BLaER1 (cell line): Measurements from ENCODE around the gene C1orf216.

Experiments
- H3K27ac ChIP-seq: shearing (Covaris generic); formaldehyde crosslinking; 2 replicates; pipeline ENCODE4 v1.8.1; 2022
- H3K27me3 ChIP-seq: shearing (Covaris generic); formaldehyde crosslinking; 2 replicates; pipeline ENCODE4 v1.8.1; 2022
- H3K36me3 ChIP-seq: shearing (Covaris generic); formaldehyde crosslinking; 2 replicates; pipeline ENCODE4 v1.8.1; 2022
- H3K4me1 ChIP-seq: shearing (Covaris generic); formaldehyde crosslinking; 2 replicates; pipeline ENCODE4 v1.8.1; 2022
- H3K4me2 ChIP-seq: shearing (Covaris generic); formaldehyde crosslinking; 2 replicates; pipeline ENCODE4 v1.8.1; 2022
- H3K4me3 ChIP-seq: shearing (Covaris generic); formaldehyde crosslinking; 2 replicates; pipeline ENCODE4 v1.8.1; 2022
- H3K9ac ChIP-seq: shearing (Covaris generic); formaldehyde crosslinking; 2 replicates; pipeline ENCODE4 v1.8.1; 2022
- H3K9me3 ChIP-seq: shearing (Covaris generic); formaldehyde crosslinking; 2 replicates; pipeline ENCODE4 v1.8.1; 2022
- H4K20me1 ChIP-seq: shearing (Covaris generic); formaldehyde crosslinking; 2 replicates; pipeline ENCODE4 v1.8.1; 2022
- Cebpa-rat ChIP-seq: shearing (Covaris generic); IDR thresholded peaks from 2 replicates; pipeline ENCODE4 v1.8.1; 2022

C1orf216 gene

DNA sequence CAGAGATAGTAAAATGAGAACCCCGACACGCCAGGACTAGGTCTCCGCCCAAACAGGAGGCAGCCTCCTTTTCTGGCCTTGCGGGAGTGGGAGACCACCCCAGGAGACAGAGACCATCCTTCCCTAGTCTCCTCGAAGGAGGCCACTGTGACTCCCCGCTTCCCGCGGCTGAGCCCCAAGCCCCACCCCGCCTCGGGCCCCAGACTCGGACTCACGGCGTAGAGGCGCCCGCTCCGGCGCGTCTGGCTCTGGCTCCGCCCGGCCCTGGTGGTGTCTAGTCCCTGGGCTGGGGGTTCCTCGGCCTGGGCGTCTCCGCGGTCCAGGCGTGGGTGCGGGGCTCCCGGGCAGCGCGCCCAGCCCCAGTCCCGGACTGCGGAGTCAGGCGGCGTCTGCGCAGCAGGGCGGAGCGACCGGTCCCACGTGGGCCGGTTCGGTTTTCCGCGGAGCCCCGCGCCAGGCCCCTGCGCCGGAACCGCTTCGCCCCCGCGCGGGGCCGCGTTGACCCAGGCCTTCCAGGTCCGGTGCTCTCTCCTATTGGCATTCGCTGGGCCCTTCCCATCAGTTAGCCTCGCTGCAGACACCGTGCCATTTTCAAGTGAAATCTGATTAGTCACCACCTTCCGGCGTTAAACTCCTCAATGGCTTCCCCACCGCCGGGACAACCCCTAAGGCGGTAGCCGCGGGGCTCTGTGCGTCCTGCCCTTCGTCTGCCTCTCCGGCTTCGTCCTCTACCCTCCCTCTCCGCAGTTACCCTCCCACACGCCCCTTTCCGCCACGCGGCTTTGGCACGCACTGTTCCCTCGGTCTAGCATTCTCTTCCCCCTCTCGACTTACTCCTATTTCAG is at the start of gene C1orf216:
TSS of gene C1orf216 (minus strand) at position 393 of the 845 bp plus-strand sequence. CDS start 2,563 bp downstream, outside the sequence.
- peak within 1 kb of the TSS; percentile 88 for H3K27ac ChIP-seq
- H3K9ac ChIP-seq = peak within 1 kb of the TSS; percentile 87
- H3K9me3 ChIP-seq = no peaks in the 10 kb centered on the region
- H3K4me3 ChIP-seq = peak within 1 kb of the TSS; percentile 88
- peaks cover 4% of the 10 kb centered on the region; the same call in 1 of the 2 replicates for H4K20me1 ChIP-seq
- H3K4me2 ChIP-seq = peak within 1 kb of the TSS; percentile 93
- TF ChIP-seq Cebpa-rat = no peak
- H3K36me3 ChIP-seq = peaks cover 27% of the 10 kb centered on the region
- H3K4me1 ChIP-seq = peaks cover 44% of the 10 kb centered on the region
- H3K27me3 ChIP-seq = no peaks in the 10 kb centered on the region

DNA sequence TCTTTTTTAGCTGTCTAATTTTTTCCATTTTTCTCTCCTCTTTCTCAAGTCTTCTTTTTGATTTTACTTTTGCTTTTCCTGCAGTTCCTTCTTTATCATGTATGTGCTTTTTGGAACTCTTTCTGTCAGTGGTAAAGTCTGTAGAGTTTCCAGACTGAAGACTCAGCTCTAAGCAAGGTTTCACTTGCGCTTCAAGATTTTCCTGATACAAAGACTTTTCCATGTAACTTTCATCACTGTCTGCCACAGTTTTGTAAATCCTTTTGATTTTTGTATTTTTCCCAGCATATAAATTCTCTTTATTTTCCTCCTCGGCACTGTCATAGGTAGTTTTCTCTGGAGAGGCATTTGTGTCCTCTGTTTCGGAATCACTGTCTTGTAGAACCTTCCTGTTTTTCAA is 45.6 kb upstream of the C1orf216 start:
- Histone ChIP-seq H3K9me3 (no peaks in the 10 kb centered on the region), H3K4me1 (peaks cover 13% of the 10 kb centered on the region), H3K9ac (no peak overlapping the region), H3K4me2 (no peak overlapping the region), H3K4me3 (no peak overlapping the region), H3K36me3 (peaks cover 45% of the 10 kb centered on the region), H4K20me1 (no peaks in the 10 kb centered on the region), H3K27ac (no peak overlapping the region), H3K27me3 (no peaks in the 10 kb centered on the region)
- no peak for TF ChIP-seq Cebpa-rat

DNA sequence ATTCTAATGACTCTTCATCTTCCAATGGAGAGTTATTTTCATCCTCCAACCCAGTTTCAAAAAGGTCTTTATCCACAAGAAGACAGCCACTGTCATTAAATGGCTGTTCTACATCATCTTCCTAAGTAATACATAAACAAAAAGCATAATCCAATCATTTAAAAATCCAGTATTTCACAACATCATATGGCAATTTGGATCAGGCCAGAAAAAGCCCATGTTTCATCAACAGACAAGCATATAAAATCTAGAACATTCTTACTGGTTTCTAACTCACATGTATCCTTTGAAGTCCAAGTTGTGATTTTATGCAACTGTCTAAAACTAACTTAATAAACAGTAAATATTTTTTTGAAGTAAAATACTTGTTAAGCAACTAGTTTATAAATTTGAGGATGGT is 44.5 kb upstream of the C1orf216 start:
- Histone ChIP-seq H3K4me1 (peaks cover 7% of the 10 kb centered on the region), H3K4me2 (no peak overlapping the region), H4K20me1 (no peaks in the 10 kb centered on the region), H3K9ac (no peak overlapping the region), H3K4me3 (no peak overlapping the region), H3K27me3 (no peaks in the 10 kb centered on the region), H3K27ac (no peak overlapping the region), H3K9me3 (no peaks in the 10 kb centered on the region), H3K36me3 (peaks cover 55% of the 10 kb centered on the region)
- TF ChIP-seq Cebpa-rat = no peak

DNA sequence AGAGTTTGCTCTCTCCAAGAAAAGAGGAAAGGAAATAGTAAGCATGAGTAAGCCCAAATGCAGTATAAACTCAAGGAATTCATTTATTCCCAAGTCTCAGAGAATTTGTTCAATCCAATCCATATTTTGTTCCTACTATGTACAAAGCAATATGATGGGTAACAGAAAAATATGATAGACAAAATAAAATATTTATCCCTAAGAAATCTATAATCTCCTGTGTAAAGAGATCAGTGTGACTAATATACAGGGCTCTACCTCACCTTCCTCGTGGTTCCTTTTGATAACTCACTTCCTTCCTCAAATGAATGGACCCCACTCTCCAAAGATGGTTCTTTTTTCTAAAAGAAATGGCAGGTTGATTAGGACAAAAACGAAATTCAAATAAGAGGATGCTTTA is 43.5 kb upstream of the C1orf216 start:
- no peak for TF ChIP-seq Cebpa-rat
- Histone ChIP-seq H3K4me2 (no peak overlapping the region), H3K27ac (no peak overlapping the region), H3K4me1 (no peaks in the 10 kb centered on the region), H4K20me1 (no peaks in the 10 kb centered on the region), H3K36me3 (peaks cover 66% of the 10 kb centered on the region), H3K4me3 (no peak overlapping the region), H3K27me3 (no peaks in the 10 kb centered on the region), H3K9me3 (no peaks in the 10 kb centered on the region), H3K9ac (no peak overlapping the region)

DNA sequence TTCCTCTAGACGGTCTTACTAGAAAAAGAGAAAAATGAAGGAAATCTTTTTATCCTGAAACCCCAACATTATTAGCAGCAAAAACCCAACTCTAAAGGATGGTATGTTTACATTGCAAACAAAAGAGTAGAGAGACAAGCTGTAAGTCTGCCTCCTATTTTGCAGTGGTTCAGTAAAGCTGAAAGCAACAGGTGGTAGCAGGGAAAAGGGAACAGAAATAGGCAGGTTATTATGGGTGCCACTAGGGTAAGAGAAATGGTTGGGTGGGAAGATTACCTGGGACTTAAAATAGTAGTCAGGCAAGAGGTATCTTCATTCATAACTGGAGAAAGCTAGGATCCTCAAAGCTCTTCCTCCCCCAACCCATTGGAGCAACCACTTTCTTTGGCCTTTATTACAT is 37.4 kb upstream of the C1orf216 start:
- Histone ChIP-seq H3K27ac (no peak overlapping the region), H3K4me1 (no peaks in the 10 kb centered on the region), H3K9me3 (no peaks in the 10 kb centered on the region), H3K36me3 (peaks cover 86% of the 10 kb centered on the region), H3K27me3 (no peaks in the 10 kb centered on the region), H4K20me1 (no peaks in the 10 kb centered on the region), H3K9ac (no peak overlapping the region), H3K4me3 (no peak overlapping the region), H3K4me2 (no peak overlapping the region)
- TF ChIP-seq Cebpa-rat = no peak

GRCh38 chr1:35753626-35754260 is 35.1 kb upstream of the C1orf216 start:
- Histone ChIP-seq H3K4me1 (no peaks in the 10 kb centered on the region), H3K9me3 (no peaks in the 10 kb centered on the region), H3K27ac (no peak overlapping the region), H3K27me3 (no peaks in the 10 kb centered on the region), H4K20me1 (no peaks in the 10 kb centered on the region), H3K4me3 (no peak overlapping the region), H3K9ac (no peak overlapping the region), H3K36me3 (peaks cover 86% of the 10 kb centered on the region), H3K4me2 (no peak overlapping the region)
- TF ChIP-seq Cebpa-rat = no peak

DNA sequence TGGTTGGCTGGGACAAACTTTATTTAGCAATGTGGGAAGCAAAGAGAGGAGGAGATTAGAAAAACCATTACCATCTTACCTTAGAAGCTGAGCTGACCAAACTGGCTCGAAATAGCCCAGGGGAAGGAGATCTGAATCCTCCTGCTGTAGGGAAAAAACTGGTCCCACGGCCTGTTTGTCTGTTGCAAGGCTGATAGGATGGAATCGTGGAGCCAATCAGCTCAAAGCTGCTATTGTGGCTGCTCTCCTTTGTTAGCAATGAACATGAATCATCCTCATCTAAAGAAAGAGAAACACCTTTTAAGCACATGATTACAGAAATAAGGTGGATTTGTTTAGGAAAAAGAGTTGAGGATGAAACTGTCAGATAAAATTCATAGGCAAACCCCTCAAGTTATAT is 29.6 kb upstream of the C1orf216 start:
- Histone ChIP-seq H3K4me3 (no peak overlapping the region), H3K9me3 (no peaks in the 10 kb centered on the region), H3K27me3 (no peaks in the 10 kb centered on the region), H3K27ac (no peak overlapping the region), H3K4me2 (no peak overlapping the region), H3K36me3 (peaks cover 95% of the 10 kb centered on the region), H4K20me1 (no peaks in the 10 kb centered on the region), H3K9ac (no peak overlapping the region), H3K4me1 (no peaks in the 10 kb centered on the region)
- TF ChIP-seq Cebpa-rat = no peak

DNA sequence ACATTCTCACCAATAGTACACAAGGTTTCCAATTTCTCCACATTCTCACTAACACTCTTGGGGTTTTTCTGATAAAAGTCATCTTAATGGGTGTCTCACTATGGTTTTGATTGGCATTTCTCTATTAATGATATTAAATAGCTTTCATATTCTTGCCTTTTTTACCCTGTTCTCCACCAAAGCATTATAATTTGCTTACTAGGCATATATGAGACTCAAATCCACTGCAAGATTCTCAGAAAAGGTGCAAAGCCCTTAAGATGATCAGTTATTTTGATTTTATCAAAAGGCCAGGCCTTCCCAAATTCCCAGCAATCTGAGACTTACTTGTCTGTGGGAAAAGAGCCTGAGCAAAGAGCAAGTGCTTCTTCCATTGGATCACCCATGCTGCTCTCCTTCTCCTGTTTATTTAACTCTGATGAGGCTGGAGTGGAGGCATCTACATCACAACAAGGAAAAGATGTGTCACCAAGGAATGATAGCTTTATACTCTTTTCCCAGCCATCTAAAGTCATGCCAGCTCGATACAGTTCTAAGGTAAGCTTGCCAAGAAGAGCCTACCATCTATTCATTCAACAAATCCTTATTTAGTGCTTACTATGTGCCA is 26.5 kb upstream of the C1orf216 start:
- Histone ChIP-seq H3K27me3 (no peaks in the 10 kb centered on the region), H3K36me3 (peaks cover 96% of the 10 kb centered on the region), H3K4me3 (no peak overlapping the region), H3K9me3 (no peaks in the 10 kb centered on the region), H3K4me2 (no peak overlapping the region), H3K4me1 (no peaks in the 10 kb centered on the region), H3K27ac (no peak overlapping the region), H3K9ac (no peak overlapping the region), H4K20me1 (no peaks in the 10 kb centered on the region)
- no peak for TF ChIP-seq Cebpa-rat

DNA sequence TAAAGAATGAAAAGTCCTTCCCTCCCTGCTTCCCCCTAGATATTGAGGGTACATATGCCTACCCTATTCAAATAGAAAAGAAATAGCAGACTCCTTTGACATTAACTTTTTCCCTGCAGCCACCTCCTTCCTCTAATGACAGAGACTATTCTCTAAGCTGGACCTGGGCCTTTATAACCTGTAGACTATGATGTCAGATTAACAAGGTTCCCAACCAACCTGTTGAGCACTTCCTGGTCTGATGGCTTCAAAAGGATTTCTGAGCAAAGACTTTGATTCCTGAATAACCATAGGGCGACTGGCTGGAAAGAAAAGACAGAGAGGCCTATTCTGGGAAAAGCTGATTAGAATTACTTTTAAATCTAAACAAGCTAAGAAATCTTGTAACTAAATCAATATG is 18.4 kb upstream of the C1orf216 start:
- TF ChIP-seq Cebpa-rat = no peak
- Histone ChIP-seq H3K27ac (no peak overlapping the region), H3K4me2 (no peak overlapping the region), H3K4me3 (no peak overlapping the region), H3K9ac (no peak overlapping the region), H3K36me3 (peaks cover 96% of the 10 kb centered on the region), H3K27me3 (no peaks in the 10 kb centered on the region), H3K4me1 (peaks cover 9% of the 10 kb centered on the region; the same call in 1 of the 2 replicates), H3K9me3 (no peaks in the 10 kb centered on the region), H4K20me1 (no peaks in the 10 kb centered on the region)
